Activated CD8-positive, alpha-beta memory T cell treated with anti-CD3 and anti-CD28 coated beads for 4 hours (primary cell): ENCODE results near the gene DES.
"Not testable (repeated sequence)": the region's sequence is repeated elsewhere in the genome, so short reads cannot be mapped to it uniquely, and the experiment has no call there.

Source experiments
- DNase-seq, 2 donors: peaks; one replicate each; pipeline ENCODE4 v3.0.0-alpha.2; 2020; ENCODE audit warnings: low read depth in 2 of 2

The DES gene

GRCh38 chr2:219418155-219419011, at the start of gene DES:
TSS of gene DES (plus strand) at chr2:219418377. CDS start at chr2:219418463, 86 bp downstream.
- no peak for DNase-seq

DNA sequence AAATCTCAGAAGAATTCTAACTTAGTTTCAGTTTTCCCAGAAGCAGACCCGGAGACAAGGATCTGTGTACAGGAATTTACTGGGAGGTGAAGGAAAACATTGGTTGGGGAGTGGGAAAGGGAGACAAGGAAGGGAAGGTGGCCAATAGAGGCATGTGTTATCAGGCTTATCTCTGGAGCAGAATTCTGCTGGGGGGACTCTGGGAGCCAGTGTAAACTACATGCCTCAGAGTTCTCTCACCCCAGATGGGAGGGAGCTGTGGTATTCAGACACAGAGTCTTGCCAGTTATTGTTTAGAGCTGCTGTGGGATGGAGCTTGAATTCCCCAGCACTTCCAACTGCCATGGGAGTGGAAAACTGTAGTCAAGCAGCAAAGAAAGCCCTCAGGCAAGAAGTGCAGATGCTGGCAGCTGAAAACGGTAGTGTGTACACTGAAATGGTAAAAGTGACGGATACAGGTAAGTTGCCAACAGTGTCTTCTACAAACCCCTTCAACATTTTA, 49.4 kb upstream of the DES start:
- no peak for DNase-seq

GRCh38 chr2:219369447-219369861, 48.7 kb upstream of the DES start:
- no peak for DNase-seq

DNA sequence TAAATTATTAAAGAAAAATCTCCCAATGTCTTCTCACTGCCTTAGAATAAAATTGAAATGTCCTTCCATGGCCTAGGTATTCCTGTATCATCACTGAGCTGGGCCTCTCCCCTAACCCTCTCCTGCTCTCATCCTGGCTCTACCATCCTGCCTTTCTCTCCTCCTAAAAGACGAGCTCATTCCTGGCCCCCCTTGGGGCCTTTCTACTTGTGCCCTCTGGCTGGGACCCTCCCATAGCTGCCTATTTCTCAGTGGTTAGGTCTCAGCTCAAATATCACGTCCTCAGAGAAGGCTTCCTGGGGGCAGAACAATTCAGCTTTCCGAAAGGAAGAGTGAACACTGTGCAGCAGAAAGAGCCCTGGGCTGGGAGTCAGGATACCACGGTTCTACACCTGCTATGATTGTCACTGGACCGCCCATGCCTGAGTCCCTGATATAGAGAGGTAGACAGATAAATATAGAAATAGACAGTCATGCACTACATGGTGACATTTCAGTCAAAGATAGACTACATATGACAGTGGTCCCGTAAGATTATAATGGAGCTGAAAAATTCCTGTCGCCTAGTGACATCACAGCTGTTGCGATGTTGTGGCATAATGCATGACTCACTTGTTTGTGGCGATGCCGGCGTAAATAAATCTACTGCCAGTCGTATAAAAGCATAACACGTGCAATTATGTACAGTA, 39.9 kb upstream of the DES start:
- no peak for DNase-seq

DNA sequence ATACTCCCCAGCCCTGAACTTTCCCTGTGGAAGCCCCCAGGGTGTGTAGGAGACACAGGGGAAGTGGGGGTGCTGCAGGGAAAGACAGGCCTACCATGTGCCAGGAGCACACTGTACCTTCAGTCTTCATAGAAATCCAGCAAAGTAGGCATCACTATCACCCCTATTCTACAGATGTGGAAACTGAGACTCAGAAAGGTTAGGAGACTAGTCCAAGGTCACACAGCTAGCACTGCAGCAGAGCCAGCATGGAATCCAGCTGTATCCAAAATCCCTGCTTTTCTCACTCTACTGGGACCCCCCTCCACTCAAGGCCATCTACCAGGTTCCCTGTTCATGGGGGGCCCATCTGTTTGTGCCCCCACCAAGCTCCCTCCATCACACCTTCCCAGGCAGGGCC, 37.3 kb upstream of the DES start:
- DNase-seq = no peak

GRCh38 chr2:219381448-219381847, 36.7 kb upstream of the DES start:
- no peak for DNase-seq

- DNase-seq = no peak
Measured at GRCh38 chr2:219384083-219384713, 34.0 kb upstream of the DES start.

DNA sequence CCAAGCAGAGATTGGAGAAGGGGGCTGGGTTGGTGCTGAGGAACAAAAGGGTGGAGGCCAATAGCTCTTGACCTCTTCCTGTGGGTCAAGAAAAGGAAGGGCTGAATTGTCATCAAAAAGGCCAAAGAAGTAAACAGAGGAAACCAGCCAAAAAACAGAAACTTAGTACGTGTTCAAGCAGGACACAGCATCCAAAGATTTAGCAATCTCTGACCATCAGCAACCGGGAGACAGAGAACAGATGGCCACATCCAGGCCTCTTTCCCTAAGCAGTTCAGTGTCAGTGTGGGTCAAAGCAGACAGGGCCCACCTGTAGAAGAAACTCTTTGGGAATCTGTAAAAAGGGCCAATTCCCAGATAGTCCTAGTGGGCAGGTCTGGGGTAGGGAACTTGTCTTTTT, 33.3 kb upstream of the DES start:
- DNase-seq = no peak

GRCh38 chr2:219385958-219386520, 32.1 kb upstream of the DES start:
- DNase-seq = no peak

GRCh38 chr2:219386532-219387280, 31.5 kb upstream of the DES start:
- no peak for DNase-seq

DNA sequence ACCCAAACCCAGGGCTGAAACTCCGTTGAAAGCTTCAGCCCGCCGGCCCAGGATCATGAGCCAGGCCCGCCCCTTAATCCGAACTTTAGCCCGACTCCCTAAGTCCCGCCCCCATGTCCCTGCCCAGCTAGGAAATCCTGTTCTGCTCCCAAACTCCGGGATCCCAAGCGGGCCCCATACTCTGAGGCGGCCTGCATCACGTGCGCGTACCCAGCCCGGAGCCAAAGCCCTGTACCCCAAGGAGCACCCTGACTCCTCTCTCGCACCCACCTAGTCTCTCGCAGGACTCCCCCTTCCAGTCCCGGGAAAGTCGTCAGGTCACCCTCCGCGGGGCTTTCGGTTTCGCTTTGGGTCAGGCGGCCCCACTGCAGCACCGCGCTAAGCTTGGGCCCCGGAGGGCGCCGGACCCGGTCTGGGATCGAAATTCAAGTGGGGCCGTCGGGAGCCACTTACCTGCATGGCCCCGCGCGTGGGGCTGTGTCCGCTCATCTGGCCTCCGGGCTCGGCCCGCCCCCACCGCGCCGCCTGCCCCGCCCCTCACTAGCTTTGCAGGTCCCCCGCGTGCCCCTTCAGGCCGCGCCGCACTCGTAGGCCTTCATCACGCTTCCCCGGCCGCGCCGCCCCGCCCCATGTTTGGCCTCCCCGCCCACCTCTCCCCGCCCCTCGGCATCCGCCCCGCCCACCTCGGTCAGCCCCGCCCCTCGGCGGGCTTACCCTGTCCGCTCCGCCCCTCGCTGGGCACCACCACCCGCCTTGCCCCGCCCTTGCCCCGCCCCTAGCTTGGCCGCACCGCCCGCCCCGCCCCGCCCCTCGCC, 30.7 kb upstream of the DES start, which contains the start of gene DNPEP:
Gene DNPEP, minus strand, starts transcription at position 607 of the 815 bp plus-strand sequence. Its CDS starts 118 bp downstream, at position 489.
- DNase-seq = peak; percentile 90

GRCh38 chr2:219388121-219388906, 29.9 kb upstream of the DES start:
- peak; percentile 98 for DNase-seq

DNA sequence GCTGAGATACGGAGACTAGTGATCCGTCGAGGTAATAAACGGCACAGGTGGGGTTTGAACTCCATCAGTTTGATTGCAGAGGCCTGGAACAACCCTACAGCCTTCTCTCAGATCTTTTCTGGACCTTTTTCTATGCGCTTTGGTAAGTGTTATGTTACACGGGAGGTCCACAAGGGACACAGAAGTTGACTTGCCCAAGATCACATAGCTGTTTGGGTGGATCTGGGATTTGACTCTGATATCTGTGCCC, 29.3 kb upstream of the DES start:
- DNase-seq = no peak

- no peak for DNase-seq
Measured at GRCh38 chr2:219392754-219393153, 25.4 kb upstream of the DES start.

- not testable (repeated sequence) for DNase-seq
Measured at GRCh38 chr2:219395056-219395455, 23.1 kb upstream of the DES start.

DNA sequence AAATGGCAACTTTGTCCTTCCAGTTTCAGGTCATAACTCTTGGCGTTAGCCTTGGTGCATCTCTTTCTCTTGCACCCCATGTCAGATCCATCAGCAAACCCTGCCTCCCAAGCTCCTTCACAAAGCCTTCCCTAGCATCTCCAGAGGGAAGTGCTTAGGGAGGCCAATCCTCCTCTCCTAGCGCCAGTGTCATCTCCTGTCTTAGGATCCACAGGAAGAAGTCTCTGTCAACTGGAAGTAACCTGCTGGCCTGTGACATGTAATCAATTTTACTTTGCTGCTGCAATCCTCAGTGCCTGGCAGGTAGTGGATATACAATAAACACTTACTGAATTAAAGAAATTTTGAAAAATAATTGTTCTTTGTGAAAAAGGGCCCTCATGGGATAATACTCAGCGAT, 22.6 kb upstream of the DES start:
- DNase-seq = no peak

- no peak for DNase-seq
Measured at GRCh38 chr2:219396863-219397457, 21.2 kb upstream of the DES start.

- DNase-seq = no peak
Measured at GRCh38 chr2:219398721-219399363, 19.3 kb upstream of the DES start.
